Sigmoid colon (tissue), 7 donors: ENCODE results near the gene KIF5C. TPM values are rescaled to one million over a fixed set of nuclear protein-coding genes. Genes with fewer than 3 reads are reported as not detected.

ENCODE experiments used
- DNase-seq: peaks from one replicate; pipeline ENCODE4 v3.0.0-alpha.2; 2019
- H3K27ac ChIP-seq, 4 donors: fragments of 200-600 bp; sonication (generic); one replicate each; pipeline ENCODE4 v1.5.1; 2016 to 2019; ENCODE audit warnings: mild to moderate bottlenecking in 1 of 4
- H3K27me3 ChIP-seq, 3 donors: fragments of 200-600 bp; sonication (generic); one replicate each; pipeline ENCODE4 v1.5.1; 2019; ENCODE audit warnings: mild to moderate bottlenecking in 1 of 3
- H3K36me3 ChIP-seq, 4 donors: fragments of 200-600 bp; sonication (generic); one replicate each; pipeline ENCODE4 v1.5.1; 2016 to 2019
- H3K4me1 ChIP-seq, 4 donors: fragments of 200-600 bp; sonication (generic); one replicate each; pipeline ENCODE4 v1.5.1; 2017 to 2019
- H3K4me3 ChIP-seq, 4 donors: fragments of 200-600 bp; sonication (generic); one replicate each; pipeline ENCODE4 v1.5.1; 2017 to 2019; ENCODE audit warnings: mild to moderate bottlenecking in 2 of 4, moderate library complexity in 1 of 4
- H3K9me3 ChIP-seq, 4 donors: fragments of 200-600 bp in 3 of 4; sonication (generic) in 3 of 4; one replicate each; pipeline versions ENCODE4 v1.5.1 to v1.6.1; 2013 to 2019
- EP300 ChIP-seq, 4 donors: sonication (generic); formaldehyde crosslinking; IDR thresholded peaks; one replicate each; pipeline ENCODE4 v1.6.1; 2017; ENCODE audit warnings: antibody characterized with exemption in 4 of 4
- POLR2A ChIP-seq, 2 donors: fragments of 450-650 bp; IDR thresholded peaks; one replicate each; pipeline ENCODE4 v1.6.1; 2016; ENCODE audit warnings: antibody characterized with exemption in 2 of 2, mild to moderate bottlenecking in 2 of 2, moderate library complexity in 2 of 2
- POLR2AphosphoS5 ChIP-seq, 4 donors: sonication (generic); formaldehyde crosslinking; IDR thresholded peaks; one replicate each; pipeline ENCODE4 v1.6.1; 2017; ENCODE audit warnings: antibody characterized with exemption in 4 of 4
- WGBS, 2 donors: extraction: QIAGEN DNeasy Blood & Tissue Kit; methylation state at CpG; one replicate each; pipeline ENCODE4 v1.1.7; 2013; 5-methylcytosine and 5-hydroxymethylcytosine counted together
- intact Hi-C: fragments of 100-400 bp; cut with DNase I; formaldehyde crosslinking; loops from one replicate; pipeline ENCODE4 v1.15.1; 2023
- polyA plus RNA-seq, 3 donors: library from polyadenylated mRNA; stranded (reverse); fragments of 200-250 nt; gene quantifications; one replicate each; pipeline ENCODE4 v1.2.3, GENCODE V29; 2013
- total RNA-seq, 4 donors: library from RNA; depleted of rRNA; stranded (reverse); fragments of >200 nt; gene quantifications; one replicate each; pipeline ENCODE4 v1.1.0, GENCODE V29; 2016
- TF ChIP-seq, protein P1 (sequence below), 4 experiments: fragments of 450-650 bp in 3 of 4; fragments of 200-600 bp in 1 of 4; IDR thresholded peaks; one replicate each; pipeline ENCODE4 v1.5.1; 2016 to 2019; ENCODE audit warnings: antibody characterized with exemption in 4 of 4, mild to moderate bottlenecking in 3 of 4, moderate library complexity in 2 of 4
- donor health status: healthy with polysubstance abuse.
- donor health status: Bipolar disorder and iron deficiency.
- donor health status: healthy.

The KIF5C gene
- total and polyA plus RNA-seq, 7 donors = 0.23 to 11.1 (median 7.3) TPM

- H3K4me1 ChIP-seq = no peaks in the 10 kb centered on the region
- H3K27ac ChIP-seq = no peak overlapping the region
- H3K36me3 ChIP-seq = no peaks in the 10 kb centered on the region
- WGBS, 2 donors = 93% methylated on average over 7 of the region's 7 CpGs
- H3K9me3 ChIP-seq = peaks cover 0 to 3% (median 0%) of the 10 kb centered on the region in 4 donors
- intact Hi-C loops = no loop called here
- H3K27me3 ChIP-seq = no peaks in the 10 kb centered on the region
- H3K4me3 ChIP-seq = no peak overlapping the region
- TF ChIP-seq POLR2AphosphoS5 (IDR thresholded peaks at IDR 0.05) = no peak
- TF ChIP-seq POLR2A (IDR thresholded peaks at IDR 0.05) = no peak
- TF ChIP-seq EP300 (IDR thresholded peaks at IDR 0.05) = no peak
- TF ChIP-seq, protein P1, sequence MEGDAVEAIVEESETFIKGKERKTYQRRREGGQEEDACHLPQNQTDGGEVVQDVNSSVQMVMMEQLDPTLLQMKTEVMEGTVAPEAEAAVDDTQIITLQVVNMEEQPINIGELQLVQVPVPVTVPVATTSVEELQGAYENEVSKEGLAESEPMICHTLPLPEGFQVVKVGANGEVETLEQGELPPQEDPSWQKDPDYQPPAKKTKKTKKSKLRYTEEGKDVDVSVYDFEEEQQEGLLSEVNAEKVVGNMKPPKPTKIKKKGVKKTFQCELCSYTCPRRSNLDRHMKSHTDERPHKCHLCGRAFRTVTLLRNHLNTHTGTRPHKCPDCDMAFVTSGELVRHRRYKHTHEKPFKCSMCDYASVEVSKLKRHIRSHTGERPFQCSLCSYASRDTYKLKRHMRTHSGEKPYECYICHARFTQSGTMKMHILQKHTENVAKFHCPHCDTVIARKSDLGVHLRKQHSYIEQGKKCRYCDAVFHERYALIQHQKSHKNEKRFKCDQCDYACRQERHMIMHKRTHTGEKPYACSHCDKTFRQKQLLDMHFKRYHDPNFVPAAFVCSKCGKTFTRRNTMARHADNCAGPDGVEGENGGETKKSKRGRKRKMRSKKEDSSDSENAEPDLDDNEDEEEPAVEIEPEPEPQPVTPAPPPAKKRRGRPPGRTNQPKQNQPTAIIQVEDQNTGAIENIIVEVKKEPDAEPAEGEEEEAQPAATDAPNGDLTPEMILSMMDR (IDR thresholded peaks at IDR 0.05) = no peak
- DNase-seq = no peak
Observed at GRCh38 chr2:148947299-148947698, 72.3 kb downstream of the KIF5C start.

- Histone ChIP-seq H3K27ac (no peak overlapping the region), H3K9me3 (peaks cover 0 to 3% (median 0%) of the 10 kb centered on the region in 4 donors), H3K36me3 (no peaks in the 10 kb centered on the region), H3K27me3 (no peaks in the 10 kb centered on the region), H3K4me3 (no peak overlapping the region), H3K4me1 (no peaks in the 10 kb centered on the region)
- intact Hi-C loops = no loop called here
- no peak for DNase-seq
- 40 to 70% methylated on average over 5 of the region's 5 CpGs for whole genome bisulfite sequencing, 2 donors
- TF ChIP-seq POLR2AphosphoS5 (IDR thresholded peaks at IDR 0.05) (no peak), EP300 (IDR thresholded peaks at IDR 0.05) (no peak), POLR2A (IDR thresholded peaks at IDR 0.05) (no peak)
- TF ChIP-seq, protein P1 (IDR thresholded peaks at IDR 0.05) = no peak
Observed at GRCh38 chr2:148948868-148949267, 73.8 kb downstream of the KIF5C start.

DNA sequence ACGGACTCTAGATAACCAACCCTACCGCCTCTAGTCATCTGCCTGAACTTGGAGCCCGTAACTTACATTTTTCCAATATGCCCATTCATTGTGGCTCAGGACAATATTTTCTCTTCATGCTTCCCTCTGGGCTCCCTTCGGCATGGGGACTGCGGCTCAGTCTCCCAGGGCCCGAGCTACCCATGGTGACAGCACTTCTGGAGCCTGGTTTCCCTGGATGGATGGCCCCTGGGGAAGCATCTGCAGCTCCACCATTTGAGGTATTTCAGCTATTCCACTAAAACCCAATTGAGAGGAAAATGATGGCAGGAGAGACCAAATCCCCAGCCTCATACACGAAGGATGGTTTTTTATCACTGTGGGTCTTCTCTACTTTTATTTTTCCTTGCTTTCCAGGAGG, 74.3 kb downstream of the KIF5C start:
- intact Hi-C loops = no loop called here
- 91 to 93% methylated on average over 7 of the region's 7 CpGs for WGBS, 2 donors
- H3K9me3 ChIP-seq = peaks cover 0 to 3% (median 0%) of the 10 kb centered on the region in 4 donors
- H3K27ac ChIP-seq = no peak overlapping the region
- no peaks in the 10 kb centered on the region for H3K36me3 ChIP-seq
- TF ChIP-seq POLR2AphosphoS5 (IDR thresholded peaks at IDR 0.05) (no peak), POLR2A (IDR thresholded peaks at IDR 0.05) (no peak), EP300 (IDR thresholded peaks at IDR 0.05) (no peak)
- TF ChIP-seq, protein P1 (IDR thresholded peaks at IDR 0.05) = no peak
- H3K4me1 ChIP-seq = no peaks in the 10 kb centered on the region
- no peaks in the 10 kb centered on the region for H3K27me3 ChIP-seq
- H3K4me3 ChIP-seq = no peak overlapping the region
- no peak for DNase-seq

- Histone ChIP-seq H3K4me1 (no peaks in the 10 kb centered on the region), H3K4me3 (no peak overlapping the region), H3K36me3 (no peaks in the 10 kb centered on the region), H3K27ac (no peak overlapping the region), H3K27me3 (no peaks in the 10 kb centered on the region), H3K9me3 (no peaks in the 10 kb centered on the region)
- 69 to 89% methylated on average over 5 of the region's 5 CpGs for WGBS, 2 donors
- DNase-seq = no peak
- intact Hi-C loops = no loop called here
- no peak for TF ChIP-seq EP300 (IDR thresholded peaks at IDR 0.05)
Observed at GRCh38 chr2:148952621-148953020, 77.6 kb downstream of the KIF5C start.

DNA sequence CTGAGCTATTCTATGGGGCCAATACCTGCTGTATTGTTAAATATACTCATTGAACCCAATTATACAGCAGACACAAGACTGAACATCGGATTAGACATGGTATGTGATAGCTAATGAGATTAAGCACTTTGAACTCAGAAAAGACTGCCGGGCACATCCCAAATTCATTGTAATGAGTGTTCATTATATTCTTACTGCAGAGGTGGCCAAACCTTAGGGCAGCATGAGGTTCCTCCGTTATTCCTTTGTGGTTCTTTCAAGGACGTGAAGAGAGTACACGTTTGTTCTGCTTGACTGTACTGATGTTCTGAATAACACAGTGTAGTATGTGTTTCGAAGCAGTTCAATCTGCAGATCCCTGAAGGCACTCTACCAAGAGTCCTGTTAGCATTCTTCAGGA, 78.4 kb downstream of the KIF5C start:
- DNase-seq = no peak
- intact Hi-C loops = no loop called here
- 93 to 94% methylated on average over 6 of the region's 6 CpGs for WGBS, 2 donors
- no peaks in the 10 kb centered on the region for H3K36me3 ChIP-seq
- no peaks in the 10 kb centered on the region for H3K4me1 ChIP-seq
- H3K9me3 ChIP-seq = no peaks in the 10 kb centered on the region
- no peak overlapping the region for H3K4me3 ChIP-seq
- no peaks in the 10 kb centered on the region for H3K27me3 ChIP-seq
- H3K27ac ChIP-seq = no peak overlapping the region
- TF ChIP-seq POLR2A (IDR thresholded peaks at IDR 0.05) (no peak), EP300 (IDR thresholded peaks at IDR 0.05) (no peak), POLR2AphosphoS5 (IDR thresholded peaks at IDR 0.05) (no peak)
- TF ChIP-seq, protein P1 (IDR thresholded peaks at IDR 0.05) = no peak
